ENCODE measurements around the gene C3. TPM values are rescaled to one million over a fixed set of nuclear protein-coding genes. Genes with fewer than 3 reads are reported as not detected.

Gene C3
- total and polyA plus RNA-seq, 2 of the 13 experiments (the other 11 are each of a cell fraction or from before 2014, with no cell fraction given) = 1,455 to 6,272 TPM

DNA sequence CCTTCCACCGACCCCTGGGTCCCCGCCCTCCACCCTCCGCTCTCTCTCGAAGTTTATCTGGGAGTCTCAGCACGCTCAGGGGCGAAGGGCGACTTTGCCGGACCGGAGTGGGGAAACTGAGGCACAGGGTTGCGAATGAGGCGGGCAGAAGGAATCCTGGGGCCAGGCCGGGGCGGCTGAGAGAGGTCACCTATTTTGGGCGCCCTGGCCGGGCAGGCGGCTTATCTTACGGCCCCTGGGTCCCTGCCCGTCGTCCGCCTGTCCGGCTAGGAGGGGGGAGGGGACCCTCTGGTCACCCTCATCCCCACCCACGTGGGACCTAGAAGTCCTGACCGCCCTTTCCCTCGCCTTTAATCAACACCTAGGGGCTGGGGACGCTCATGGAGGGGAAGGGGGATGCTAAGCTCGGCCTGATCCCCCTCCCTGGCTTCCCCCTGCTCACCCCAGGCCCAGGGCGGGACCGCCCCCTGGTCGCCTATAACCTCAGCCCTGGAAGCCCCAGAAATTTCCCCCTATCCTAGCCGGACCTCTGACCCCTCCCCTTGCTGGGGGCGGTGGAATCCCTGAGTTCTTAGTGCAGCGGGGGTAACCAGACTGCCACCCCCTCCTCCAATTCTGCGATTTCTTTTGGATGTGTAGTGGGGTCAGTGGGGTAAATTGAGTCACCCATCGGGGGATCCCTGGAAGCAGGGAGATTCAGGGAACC lies 19.6 kb upstream of the C3 start (continued):
- TF ChIP-seq, protein P1, sequence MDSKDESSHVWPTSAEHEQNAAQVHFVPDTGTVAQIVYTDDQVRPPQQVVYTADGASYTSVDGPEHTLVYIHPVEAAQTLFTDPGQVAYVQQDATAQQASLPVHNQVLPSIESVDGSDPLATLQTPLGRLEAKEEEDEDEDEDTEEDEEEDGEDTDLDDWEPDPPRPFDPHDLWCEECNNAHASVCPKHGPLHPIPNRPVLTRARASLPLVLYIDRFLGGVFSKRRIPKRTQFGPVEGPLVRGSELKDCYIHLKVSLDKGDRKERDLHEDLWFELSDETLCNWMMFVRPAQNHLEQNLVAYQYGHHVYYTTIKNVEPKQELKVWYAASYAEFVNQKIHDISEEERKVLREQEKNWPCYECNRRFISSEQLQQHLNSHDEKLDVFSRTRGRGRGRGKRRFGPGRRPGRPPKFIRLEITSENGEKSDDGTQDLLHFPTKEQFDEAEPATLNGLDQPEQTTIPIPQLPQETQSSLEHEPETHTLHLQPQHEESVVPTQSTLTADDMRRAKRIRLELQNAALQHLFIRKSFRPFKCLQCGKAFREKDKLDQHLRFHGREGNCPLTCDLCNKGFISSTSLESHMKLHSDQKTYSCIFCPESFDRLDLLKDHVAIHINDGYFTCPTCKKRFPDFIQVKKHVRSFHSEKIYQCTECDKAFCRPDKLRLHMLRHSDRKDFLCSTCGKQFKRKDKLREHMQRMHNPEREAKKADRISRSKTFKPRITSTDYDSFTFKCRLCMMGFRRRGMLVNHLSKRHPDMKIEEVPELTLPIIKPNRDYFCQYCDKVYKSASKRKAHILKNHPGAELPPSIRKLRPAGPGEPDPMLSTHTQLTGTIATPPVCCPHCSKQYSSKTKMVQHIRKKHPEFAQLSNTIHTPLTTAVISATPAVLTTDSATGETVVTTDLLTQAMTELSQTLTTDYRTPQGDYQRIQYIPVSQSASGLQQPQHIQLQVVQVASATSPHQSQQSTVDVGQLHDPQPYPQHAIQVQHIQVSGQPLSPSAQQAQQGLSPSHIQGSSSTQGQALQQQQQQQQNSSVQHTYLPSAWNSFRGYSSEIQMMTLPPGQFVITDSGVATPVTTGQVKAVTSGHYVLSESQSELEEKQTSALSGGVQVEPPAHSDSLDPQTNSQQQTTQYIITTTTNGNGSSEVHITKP (CRISPR knock-in tag; IDR thresholded peaks at IDR 0.05; ENCODE audit: low read depth) = no peak
- TF ChIP-seq SNAI1 (CRISPR knock-in tag; IDR thresholded peaks at IDR 0.05; ENCODE audit: borderline replicate concordance) (no peak), PRMT3 (CRISPR knock-in tag; IDR thresholded peaks at IDR 0.05; ENCODE audit: borderline replicate concordance, low read depth) (no peak), ZBTB42 (CRISPR knock-in tag; IDR thresholded peaks at IDR 0.05) (no peak), ARNT (IDR thresholded peaks at IDR 0.05) (no peak), KDM5A (IDR thresholded peaks at IDR 0.05; ENCODE audit: borderline replicate concordance, low read length) (no peak), SP5 (CRISPR knock-in tag; IDR thresholded peaks at IDR 0.05; ENCODE audit: borderline replicate concordance, low read depth) (no peak), HNRNPLL (IDR thresholded peaks at IDR 0.05; ENCODE audit: low read depth, low read length, poor library complexity, severe bottlenecking) (peak; percentile 25), CREM (IDR thresholded peaks at IDR 0.05) (no peak), CREM (CRISPR knock-in tag; IDR thresholded peaks at IDR 0.05) (no peak), FOXK2 (IDR thresholded peaks at IDR 0.05) (no peak), ZNF652 (CRISPR knock-in tag; IDR thresholded peaks at IDR 0.05; ENCODE audit: borderline replicate concordance, low read depth) (no peak), ZZZ3 (CRISPR knock-in tag; IDR thresholded peaks at IDR 0.05; ENCODE audit: borderline replicate concordance) (no peak), PLRG1 (conservative IDR thresholded peaks at IDR 0.05) (no peak), CHCHD3 (CRISPR knock-in tag; IDR thresholded peaks at IDR 0.05) (no peak), NFYC (CRISPR knock-in tag; IDR thresholded peaks at IDR 0.05) (no peak)
- TF ChIP-seq, protein P2, sequence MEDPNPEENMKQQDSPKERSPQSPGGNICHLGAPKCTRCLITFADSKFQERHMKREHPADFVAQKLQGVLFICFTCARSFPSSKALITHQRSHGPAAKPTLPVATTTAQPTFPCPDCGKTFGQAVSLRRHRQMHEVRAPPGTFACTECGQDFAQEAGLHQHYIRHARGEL (CRISPR knock-in tag; IDR thresholded peaks at IDR 0.05) = no peak
- TF ChIP-seq, protein P3, sequence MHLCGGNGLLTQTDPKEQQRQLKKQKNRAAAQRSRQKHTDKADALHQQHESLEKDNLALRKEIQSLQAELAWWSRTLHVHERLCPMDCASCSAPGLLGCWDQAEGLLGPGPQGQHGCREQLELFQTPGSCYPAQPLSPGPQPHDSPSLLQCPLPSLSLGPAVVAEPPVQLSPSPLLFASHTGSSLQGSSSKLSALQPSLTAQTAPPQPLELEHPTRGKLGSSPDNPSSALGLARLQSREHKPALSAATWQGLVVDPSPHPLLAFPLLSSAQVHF (CRISPR knock-in tag; IDR thresholded peaks at IDR 0.05) = no peak
- TF ChIP-seq, protein P4, sequence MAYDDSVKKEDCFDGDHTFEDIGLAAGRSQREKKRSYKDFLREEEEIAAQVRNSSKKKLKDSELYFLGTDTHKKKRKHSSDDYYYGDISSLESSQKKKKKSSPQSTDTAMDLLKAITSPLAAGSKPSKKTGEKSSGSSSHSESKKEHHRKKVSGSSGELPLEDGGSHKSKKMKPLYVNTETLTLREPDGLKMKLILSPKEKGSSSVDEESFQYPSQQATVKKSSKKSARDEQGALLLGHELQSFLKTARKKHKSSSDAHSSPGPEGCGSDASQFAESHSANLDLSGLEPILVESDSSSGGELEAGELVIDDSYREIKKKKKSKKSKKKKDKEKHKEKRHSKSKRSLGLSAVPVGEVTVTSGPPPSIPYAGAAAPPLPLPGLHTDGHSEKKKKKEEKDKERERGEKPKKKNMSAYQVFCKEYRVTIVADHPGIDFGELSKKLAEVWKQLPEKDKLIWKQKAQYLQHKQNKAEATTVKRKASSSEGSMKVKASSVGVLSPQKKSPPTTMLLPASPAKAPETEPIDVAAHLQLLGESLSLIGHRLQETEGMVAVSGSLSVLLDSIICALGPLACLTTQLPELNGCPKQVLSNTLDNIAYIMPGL (CRISPR knock-in tag; IDR thresholded peaks at IDR 0.05; ENCODE audit: borderline replicate concordance in 1 of 2, low read depth in 1 of 2) = peak in 1 of 2 experiments; percentile 44; a peak in 1 of 4 replicates
- TF ChIP-seq, protein P5, sequence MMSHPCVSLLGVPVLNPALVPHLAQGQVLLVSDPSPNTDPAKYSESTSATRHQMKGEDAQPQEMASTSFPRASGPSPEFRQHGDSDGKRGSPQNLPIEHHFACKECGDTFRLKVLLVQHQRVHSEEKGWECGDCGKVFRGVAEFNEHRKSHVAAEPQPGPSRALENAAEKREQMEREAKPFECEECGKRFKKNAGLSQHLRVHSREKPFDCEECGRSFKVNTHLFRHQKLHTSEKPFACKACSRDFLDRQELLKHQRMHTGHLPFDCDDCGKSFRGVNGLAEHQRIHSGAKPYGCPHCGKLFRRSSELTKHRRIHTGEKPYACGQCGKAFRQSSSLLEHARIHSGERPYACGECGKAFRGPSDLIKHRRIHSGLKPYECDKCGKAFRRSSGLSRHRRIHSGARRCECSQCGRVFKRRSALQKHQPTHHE (CRISPR knock-in tag; IDR thresholded peaks at IDR 0.05; ENCODE audit: borderline replicate concordance) = 0 out of 2 replicates have a peak, but pooled peaks have one; percentile 28
